Erythroblast (primary cell): ENCODE data around the gene GPATCH2.

Source experiments
- GATA1 ChIP-seq: IDR thresholded peaks from 2 replicates; pipeline ENCODE4 v1.6.1; 2011; ENCODE audit warnings: low read depth, mild to moderate bottlenecking, control low read depth, low read length, moderate library complexity
- POLR2A ChIP-seq: IDR thresholded peaks from 2 replicates; pipeline ENCODE4 v1.6.1; 2011; ENCODE audit warnings: mild to moderate bottlenecking, low read length

- TF ChIP-seq POLR2A (no peak), GATA1 (no peak)
These were observed 103.7 kb downstream of the GPATCH2 start for GRCh38 chr1:217527151-217527550.
